Colon (tissue), 2 donors: ENCODE data around the gene FOXC2.

Experiments
- FAIRE-seq: peaks from 2 replicates; lab custom pipeline; 2012; peaks lifted over from hg19 to GRCh38; lab: Jason Lieb, UNC
- donor health status: control.
- donor health status: control.

Gene FOXC2

GRCh38 chr16:86618431-86619238, 52.0 kb downstream of the FOXC2 start:
- FAIRE-seq, result no peak
